Right lobe of liver (tissue), 6 donors: ENCODE measurements around the gene APP. TPM values are rescaled to one million over a fixed set of nuclear protein-coding genes. Genes with fewer than 3 reads are reported as not detected.

Experiments
- ATAC-seq, 4 donors: fragments of 200-7000 bp; cut with Tn5 transposase; one replicate each; pipeline ENCODE4 v1.9.1; 2020; ENCODE audit warnings: mild to moderate bottlenecking in 4 of 4, moderate library complexity in 4 of 4
- DNase-seq, 3 donors: peaks; one replicate each; pipeline ENCODE4 v3.0.0-alpha.2; 2020
- H3K27ac ChIP-seq, 3 donors: fragments of 200-600 bp; one replicate each; pipeline ENCODE4 v1.8.0; 2022
- H3K27me3 ChIP-seq, 2 donors: fragments of 200-600 bp; one replicate each; pipeline ENCODE4 v1.8.0; 2022
- H3K36me3 ChIP-seq, 4 donors: fragments of 200-600 bp; sonication (generic) in 1 of 4; one replicate each; pipeline versions ENCODE4 v1.5.1 to v1.8.0; 2017 to 2022; ENCODE audit warnings: control low read depth in 1 of 4
- H3K4me1 ChIP-seq, 4 donors: fragments of 200-600 bp; sonication (generic) in 1 of 4; one replicate each; pipeline versions ENCODE4 v1.5.1 to v1.8.0; 2017 to 2022; ENCODE audit warnings: control low read depth in 1 of 4
- H3K4me3 ChIP-seq, 3 donors: fragments of 200-600 bp; one replicate each; pipeline ENCODE4 v1.8.0; 2022
- H3K9me3 ChIP-seq, 4 donors: fragments of 200-600 bp; sonication (generic) in 1 of 4; one replicate each; pipeline versions ENCODE4 v1.5.1 to v1.8.0; 2017 to 2022; ENCODE audit warnings: control low read depth in 1 of 4
- CTCF ChIP-seq, 4 donors: fragments of 200-600 bp in 3 of 4; fragments of 450-650 bp in 1 of 4; IDR thresholded peaks; one replicate each; pipeline versions ENCODE4 v1.5.1 to v1.8.0; 2016 to 2022; ENCODE audit warnings: antibody characterized with exemption in 4 of 4, mild to moderate bottlenecking in 2 of 4
- POLR2A ChIP-seq: fragments of 450-650 bp; IDR thresholded peaks from one replicate; pipeline ENCODE4 v1.6.1; 2017; ENCODE audit warnings: antibody characterized with exemption, mild to moderate bottlenecking
- WGBS: methylation state at CpG from one replicate; pipeline ENCODE4 v1.1.6; 2018; ENCODE audit warnings: low coverage, low lambda C conversion rate; ENCODE audit not compliant: insufficient coverage; ENCODE audit errors: missing lambda C conversion rate; 5-methylcytosine and 5-hydroxymethylcytosine counted together
- intact Hi-C, 2 donors: fragments of 100-400 bp; cut with DNase I; formaldehyde crosslinking; loops; one replicate each; pipeline versions ENCODE4 v1.11.2 to v1.14.1; 2022
- total RNA-seq, 6 experiments: library from RNA; depleted of rRNA in 2 of 6; stranded (reverse); fragments of >200 nt in 2 of 6; fragmentation: NEBNext Ultra II Directional in 3 of 6; extraction: Animal tissue kit (Norgen Biotek cat#: 25700) in 3 of 6; gene quantifications; one replicate each; pipeline versions ENCODE4 v1.1.0 to v1.2.4, GENCODE V29; 2016 to 2023
- donor health status: DM: no; HTN: yes; CAD: no.
- donor health status: DM: no; HTN: no; CAD: no.
- donor health status: DM: no; HTN: no; CAD: no.
- donor health status: DM: no; HTN: yes; CAD: no.
- donor health status: DM: no; HTN: yes; CAD: no.

Gene APP
- total RNA-seq, 6 experiments from 2014 or later: 127 to 262 (median 208) TPM

GRCh38 chr21:25936776-25937175, 233.8 kb downstream of the APP start:
- Histone ChIP-seq H3K36me3 (no peaks in the 10 kb centered on the region), H3K9me3 (no peaks in the 10 kb centered on the region), H3K27me3 (no peaks in the 10 kb centered on the region), H3K27ac (peak overlapping the region in 1 of 3 donors; percentile 1), H3K4me3 (no peak overlapping the region), H3K4me1 (peaks cover 0 to 12% (median 2%) of the 10 kb centered on the region in 4 donors)
- intact Hi-C loops: no loop called here
- DNase-seq (no peak), ATAC-seq (no peak)
- TF ChIP-seq CTCF (IDR thresholded peaks at IDR 0.05): no peak
- no peak for TF ChIP-seq POLR2A
- WGBS: 73% methylated on average over 2 of the region's 2 CpGs

- intact Hi-C loops: no loop called here
Observed at GRCh38 chr21:25934771-25935224, 235.8 kb downstream of the APP start.

GRCh38 chr21:25934130-25934529, 236.4 kb downstream of the APP start:
- ATAC-seq (no peak), DNase-seq (no peak)
- Histone ChIP-seq H3K9me3 (no peaks in the 10 kb centered on the region), H3K4me1 (peaks cover 0 to 12% (median 2%) of the 10 kb centered on the region in 4 donors), H3K4me3 (no peak overlapping the region), H3K27me3 (no peaks in the 10 kb centered on the region), H3K36me3 (no peaks in the 10 kb centered on the region), H3K27ac (peak overlapping the region in 1 of 3 donors; percentile 21)
- TF ChIP-seq POLR2A: no peak
- TF ChIP-seq CTCF (IDR thresholded peaks at IDR 0.05): no peak
- WGBS: 100% methylated on average over 5 of the region's 6 CpGs
- intact Hi-C loops: no loop called here

More at GRCh38 chr21:25934771-25935224, 235.8 kb downstream of the APP start:
- Histone ChIP-seq H3K27me3 (no peaks in the 10 kb centered on the region), H3K4me3 (no peak overlapping the region), H3K36me3 (no peaks in the 10 kb centered on the region), H3K4me1 (peaks cover 0 to 12% (median 2%) of the 10 kb centered on the region in 4 donors), H3K27ac (peak overlapping the region; percentile 58 to 77 (median 68)), H3K9me3 (no peaks in the 10 kb centered on the region)
- ATAC-seq (peak; percentile 95 to 98 (median 98)), DNase-seq (peak; percentile 72 to 86 (median 78))
- WGBS: 14% methylated on average over 4 of the region's 4 CpGs
- TF ChIP-seq CTCF (IDR thresholded peaks at IDR 0.05): no peak
- peak; percentile 32 for TF ChIP-seq POLR2A

GRCh38 chr21:25931765-25932164, 238.8 kb downstream of the APP start:
- ATAC-seq (no peak), DNase-seq (no peak)
- WGBS: 79% methylated on average over 3 of the region's 3 CpGs
- Histone ChIP-seq H3K4me1 (peaks cover 0 to 12% (median 2%) of the 10 kb centered on the region in 4 donors), H3K9me3 (no peaks in the 10 kb centered on the region), H3K27ac (no peak overlapping the region), H3K36me3 (no peaks in the 10 kb centered on the region), H3K27me3 (no peaks in the 10 kb centered on the region), H3K4me3 (no peak overlapping the region)
- intact Hi-C loops: no loop called here
- no peak for TF ChIP-seq CTCF (IDR thresholded peaks at IDR 0.05)
- no peak for TF ChIP-seq POLR2A
